Uterus (tissue), 2 donors: ENCODE results near the gene MFN2.

Experiments used
- POLR2A ChIP-seq, 2 donors: fragments of 450-650 bp; IDR thresholded peaks; one replicate each; pipeline ENCODE4 v1.6.1; 2016; ENCODE audit warnings: antibody characterized with exemption in 2 of 2, mild to moderate bottlenecking in 1 of 2, moderate library complexity in 1 of 2
- TF ChIP-seq, protein P1 (sequence below), 4 experiments: fragments of 200-600 bp in 2 of 4; fragments of 450-650 bp in 2 of 4; sonication (generic) in 2 of 4; IDR thresholded peaks; one replicate each; pipeline ENCODE4 v1.5.1; 2016 to 2019; ENCODE audit warnings: antibody characterized with exemption in 4 of 4, mild to moderate bottlenecking in 2 of 4, moderate library complexity in 1 of 4

DNA sequence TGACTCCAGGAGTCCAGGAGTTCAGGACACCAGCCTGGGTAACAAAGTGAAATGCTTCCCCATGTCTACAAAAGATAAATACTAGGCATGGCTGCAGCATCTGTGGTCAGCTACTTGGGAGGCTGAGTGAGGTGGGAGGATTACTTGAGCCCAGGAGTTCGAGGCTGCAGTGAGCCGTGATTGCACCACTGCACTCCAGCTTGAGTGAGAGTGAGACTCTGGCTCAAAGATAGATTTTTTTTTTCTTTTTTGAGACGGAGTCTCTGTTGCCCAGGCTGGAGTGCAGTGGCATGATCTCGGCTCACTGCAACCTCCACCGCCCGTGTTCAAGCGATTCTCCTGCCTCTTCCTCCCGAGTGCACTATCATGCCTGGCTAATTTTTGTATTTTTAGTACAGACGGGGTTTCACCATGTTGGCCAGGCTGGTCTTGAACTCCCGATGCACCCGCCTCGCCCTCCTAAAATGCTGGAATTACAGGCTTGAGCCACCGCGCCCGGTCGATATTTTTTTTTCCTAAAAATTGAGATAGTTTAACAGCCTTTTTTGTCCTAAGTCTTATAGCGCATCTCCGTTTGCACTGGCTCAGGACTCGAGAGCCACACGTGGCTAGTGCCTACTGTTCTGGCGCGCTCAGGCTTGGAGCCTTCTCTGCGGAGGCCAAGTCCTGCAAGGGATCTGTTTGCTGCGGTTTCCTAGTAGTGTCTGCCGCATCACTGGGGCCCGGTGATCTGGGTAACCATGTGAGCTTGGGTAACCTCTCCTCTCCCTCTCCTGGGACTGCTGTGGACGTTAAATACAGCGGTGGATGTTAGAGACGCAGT is 1.0 kb upstream of the MFN2 start:
- TF ChIP-seq, protein P1, sequence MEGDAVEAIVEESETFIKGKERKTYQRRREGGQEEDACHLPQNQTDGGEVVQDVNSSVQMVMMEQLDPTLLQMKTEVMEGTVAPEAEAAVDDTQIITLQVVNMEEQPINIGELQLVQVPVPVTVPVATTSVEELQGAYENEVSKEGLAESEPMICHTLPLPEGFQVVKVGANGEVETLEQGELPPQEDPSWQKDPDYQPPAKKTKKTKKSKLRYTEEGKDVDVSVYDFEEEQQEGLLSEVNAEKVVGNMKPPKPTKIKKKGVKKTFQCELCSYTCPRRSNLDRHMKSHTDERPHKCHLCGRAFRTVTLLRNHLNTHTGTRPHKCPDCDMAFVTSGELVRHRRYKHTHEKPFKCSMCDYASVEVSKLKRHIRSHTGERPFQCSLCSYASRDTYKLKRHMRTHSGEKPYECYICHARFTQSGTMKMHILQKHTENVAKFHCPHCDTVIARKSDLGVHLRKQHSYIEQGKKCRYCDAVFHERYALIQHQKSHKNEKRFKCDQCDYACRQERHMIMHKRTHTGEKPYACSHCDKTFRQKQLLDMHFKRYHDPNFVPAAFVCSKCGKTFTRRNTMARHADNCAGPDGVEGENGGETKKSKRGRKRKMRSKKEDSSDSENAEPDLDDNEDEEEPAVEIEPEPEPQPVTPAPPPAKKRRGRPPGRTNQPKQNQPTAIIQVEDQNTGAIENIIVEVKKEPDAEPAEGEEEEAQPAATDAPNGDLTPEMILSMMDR (IDR thresholded peaks at IDR 0.05) = no peak
- TF ChIP-seq POLR2A (IDR thresholded peaks at IDR 0.05) = no peak
